Spleen (tissue), 7 donors: ENCODE results near the gene BRD4.

Experiments
- POLR2A ChIP-seq, 3 donors: fragments of 450-650 bp; IDR thresholded peaks; one replicate each; pipeline ENCODE4 v1.5.1; 2017; ENCODE audit warnings: antibody characterized with exemption in 3 of 3, mild to moderate bottlenecking in 1 of 3
- POLR2AphosphoS5 ChIP-seq, 3 donors: sonication (generic); formaldehyde crosslinking; IDR thresholded peaks; one replicate each; pipeline ENCODE4 v1.5.1; 2017; ENCODE audit warnings: antibody characterized with exemption in 3 of 3
- TF ChIP-seq, protein P1 (sequence below), 11 experiments: fragments of 200-600 bp in 7 of 11; fragments of 450-650 bp in 4 of 11; sonication (generic) in 4 of 11; IDR thresholded peaks in 8 of 11; conservative IDR thresholded peaks in 3 of 11; 1 replicate in 7 of 11; 2 replicates in 4 of 11; pipeline versions ENCODE4 v1.4.0 to v1.8.0; 2016 to 2021; ENCODE audit warnings: antibody characterized with exemption in 11 of 11, inconsistent platforms in 4 of 11, mild to moderate bottlenecking in 1 of 11
- donor health status: DM: no; HTN: no; CAD: no; lungs with moderate emphysema.
- donor health status: DM: no; HTN: no; CAD: no.
- donor health status: DM: no; HTN: no; CAD: no.

DNA sequence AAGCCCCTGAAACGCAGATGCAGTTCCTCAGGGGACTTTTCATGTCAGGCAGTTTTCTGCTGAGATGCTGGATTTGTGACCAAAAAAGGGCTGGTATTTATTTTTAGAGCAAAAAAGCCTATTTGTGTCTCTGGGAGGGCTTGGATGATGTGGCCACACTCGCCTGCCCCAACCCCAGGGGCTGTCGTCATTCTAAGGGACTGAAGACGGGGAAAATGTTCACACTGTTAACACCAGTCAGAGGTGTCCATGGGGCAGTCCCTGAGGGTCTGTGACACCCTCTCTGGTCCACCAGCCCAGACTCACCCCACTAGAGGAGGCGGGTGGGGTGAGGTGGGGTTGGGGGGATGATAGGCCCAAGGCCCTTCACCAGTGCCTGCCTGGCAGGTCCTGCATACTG is 84.2 kb downstream of the BRD4 start:
- TF ChIP-seq, protein P1, sequence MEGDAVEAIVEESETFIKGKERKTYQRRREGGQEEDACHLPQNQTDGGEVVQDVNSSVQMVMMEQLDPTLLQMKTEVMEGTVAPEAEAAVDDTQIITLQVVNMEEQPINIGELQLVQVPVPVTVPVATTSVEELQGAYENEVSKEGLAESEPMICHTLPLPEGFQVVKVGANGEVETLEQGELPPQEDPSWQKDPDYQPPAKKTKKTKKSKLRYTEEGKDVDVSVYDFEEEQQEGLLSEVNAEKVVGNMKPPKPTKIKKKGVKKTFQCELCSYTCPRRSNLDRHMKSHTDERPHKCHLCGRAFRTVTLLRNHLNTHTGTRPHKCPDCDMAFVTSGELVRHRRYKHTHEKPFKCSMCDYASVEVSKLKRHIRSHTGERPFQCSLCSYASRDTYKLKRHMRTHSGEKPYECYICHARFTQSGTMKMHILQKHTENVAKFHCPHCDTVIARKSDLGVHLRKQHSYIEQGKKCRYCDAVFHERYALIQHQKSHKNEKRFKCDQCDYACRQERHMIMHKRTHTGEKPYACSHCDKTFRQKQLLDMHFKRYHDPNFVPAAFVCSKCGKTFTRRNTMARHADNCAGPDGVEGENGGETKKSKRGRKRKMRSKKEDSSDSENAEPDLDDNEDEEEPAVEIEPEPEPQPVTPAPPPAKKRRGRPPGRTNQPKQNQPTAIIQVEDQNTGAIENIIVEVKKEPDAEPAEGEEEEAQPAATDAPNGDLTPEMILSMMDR (IDR thresholded peaks at IDR 0.05 in 8 of 11, conservative IDR thresholded peaks at IDR 0.05 in 3 of 11), result no peak
- TF ChIP-seq POLR2A (IDR thresholded peaks at IDR 0.05) (no peak), POLR2AphosphoS5 (IDR thresholded peaks at IDR 0.05) (no peak)
